T-helper 17 cell (primary cell): ENCODE data around the gene PGA3. TPM values are rescaled to one million over a fixed set of nuclear protein-coding genes. Genes with fewer than 3 reads are reported as not detected.
"Not testable (repeated sequence)": the region's sequence is repeated elsewhere in the genome, so short reads cannot be mapped to it uniquely, and the experiment has no call there.

Source experiments
- ATAC-seq: fragments of 150-1000 bp; cut with Tn5 transposase; 2 replicates; pipeline ENCODE4 v1.10.0; 2021; ENCODE audit warnings: mild to moderate bottlenecking, moderate library complexity
- DNase-seq, 3 donors: peaks; one replicate each; pipeline versions ENCODE4 v3.0.0 to v3.0.0-alpha.2; 2020 to 2021
- H3K9me3 ChIP-seq: one replicate; pipeline ENCODE4 v1.7.0; 2013; ENCODE audit warnings: low read length, mild to moderate bottlenecking; ENCODE audit not compliant: control insufficient read depth, poor library complexity, severe bottlenecking
- H3K27ac Mint-ChIP-seq: one replicate; pipeline ENCODE4 v1.8.0; 2022; ENCODE audit warnings: mild to moderate bottlenecking, moderate library complexity, mixed read lengths
- H3K27me3 Mint-ChIP-seq: one replicate; pipeline ENCODE4 v1.8.0; 2022; ENCODE audit warnings: mixed read lengths
- H3K36me3 Mint-ChIP-seq: one replicate; pipeline ENCODE4 v1.8.0; 2022; ENCODE audit warnings: low read depth, mixed read lengths
- H3K4me1 Mint-ChIP-seq: one replicate; pipeline ENCODE4 v1.8.0; 2022; ENCODE audit warnings: mild to moderate bottlenecking, mixed read lengths
- H3K4me3 Mint-ChIP-seq: one replicate; pipeline ENCODE4 v1.8.0; 2022; ENCODE audit warnings: mild to moderate bottlenecking, moderate library complexity, mixed read lengths
- total RNA-seq, 4 donors: library from RNA in 2 of 4; stranded (reverse) in 2 of 4; gene quantifications; one replicate each; pipeline ENCODE4 v1.2.3 and lab custom pipeline; 2022 to 2026

Gene PGA3
- total RNA-seq, 2 donors from 2014 or later, result not detected

- no peak for DNase-seq
- H3K4me3 Mint-ChIP-seq, result peak overlapping the region; percentile 52
Measured at GRCh38 chr11:61163714-61164605, 39.4 kb upstream of the PGA3 start.

DNA sequence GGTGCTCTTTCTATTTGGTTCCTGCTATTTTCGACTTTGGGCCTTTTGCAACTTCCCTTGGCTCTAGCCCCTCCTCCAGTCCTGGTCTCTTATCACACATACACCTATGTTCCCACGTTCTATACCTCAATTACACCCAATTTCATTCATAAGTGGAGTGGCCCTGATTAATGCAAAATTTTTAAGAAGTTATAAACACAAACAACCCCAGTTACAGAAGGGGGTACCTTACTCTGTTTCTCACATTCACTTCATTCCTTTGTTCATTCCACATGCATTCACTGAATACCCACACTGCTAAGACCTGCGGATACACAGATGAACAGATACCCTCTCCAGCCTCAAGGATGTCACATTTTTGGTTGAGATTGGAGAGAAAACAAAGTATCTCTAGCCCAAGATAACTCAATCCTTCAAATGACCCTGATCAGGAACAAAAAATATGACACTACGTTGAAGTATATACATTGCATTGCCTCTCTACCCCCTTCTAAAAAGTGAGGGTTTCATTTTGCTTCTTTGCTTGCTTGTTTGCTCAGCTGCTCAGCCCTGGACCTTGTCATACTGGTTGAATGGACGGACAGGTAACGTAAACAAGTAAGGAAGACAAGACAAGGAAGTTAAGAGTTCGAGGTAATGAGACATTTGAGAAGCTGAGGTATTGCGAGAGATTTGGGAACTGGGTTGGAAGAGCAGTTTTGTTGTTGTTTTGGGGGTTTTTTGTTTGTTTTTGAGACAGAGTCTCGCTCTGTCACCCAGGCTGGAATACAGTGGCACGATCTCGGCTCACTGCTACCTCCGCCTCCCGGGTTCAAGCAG lies 38.5 kb upstream of the PGA3 start:
- Mint-ChIP-seq H3K4me1 (peaks cover 19% of the 10 kb centered on the region), H3K27me3 (no peaks in the 10 kb centered on the region), H3K27ac (peak overlapping the region; percentile 39), H3K4me3 (peak overlapping the region; percentile 52), H3K36me3 (no peaks in the 10 kb centered on the region)
- H3K9me3 ChIP-seq, result no peaks in the 10 kb centered on the region
- ATAC-seq (no peak), DNase-seq (no peak)

More at GRCh38 chr11:61163714-61164605, 39.4 kb upstream of the PGA3 start:
- no peak for ATAC-seq
- H3K27ac Mint-ChIP-seq, result peak overlapping the region; percentile 39
- peaks cover 20% of the 10 kb centered on the region for H3K4me1 Mint-ChIP-seq
- no peaks in the 10 kb centered on the region for H3K27me3 Mint-ChIP-seq
- no peaks in the 10 kb centered on the region for H3K36me3 Mint-ChIP-seq
- H3K9me3 ChIP-seq, result no peaks in the 10 kb centered on the region

GRCh38 chr11:61165785-61166184 lies 37.5 kb upstream of the PGA3 start:
- not testable (repeated sequence) for DNase-seq, ATAC-seq, H3K4me3 Mint-ChIP-seq, H3K27me3 Mint-ChIP-seq, H3K9me3 ChIP-seq, H3K36me3 Mint-ChIP-seq
- Mint-ChIP-seq H3K4me1 (peaks cover 13% of the 10 kb centered on the region), H3K27ac (peak overlapping the region; percentile 19)

GRCh38 chr11:61166331-61166730 lies 37.0 kb upstream of the PGA3 start:
- not testable (repeated sequence) for H3K9me3 ChIP-seq, H3K36me3 Mint-ChIP-seq, H3K27ac Mint-ChIP-seq, DNase-seq, H3K4me3 Mint-ChIP-seq, ATAC-seq, H3K27me3 Mint-ChIP-seq
- H3K4me1 Mint-ChIP-seq, result peaks cover 12% of the 10 kb centered on the region

GRCh38 chr11:61168042-61168688 lies 35.1 kb upstream of the PGA3 start:
- Mint-ChIP-seq H3K4me3 (no peak overlapping the region), H3K4me1 (peaks cover 17% of the 10 kb centered on the region), H3K27me3 (no peaks in the 10 kb centered on the region), H3K27ac (no peak overlapping the region), H3K36me3 (no peaks in the 10 kb centered on the region)
- no peaks in the 10 kb centered on the region for H3K9me3 ChIP-seq
- DNase-seq (no peak), ATAC-seq (no peak)

GRCh38 chr11:61168800-61169199 lies 34.5 kb upstream of the PGA3 start:
- DNase-seq, result no peak
- no peak for ATAC-seq

DNA sequence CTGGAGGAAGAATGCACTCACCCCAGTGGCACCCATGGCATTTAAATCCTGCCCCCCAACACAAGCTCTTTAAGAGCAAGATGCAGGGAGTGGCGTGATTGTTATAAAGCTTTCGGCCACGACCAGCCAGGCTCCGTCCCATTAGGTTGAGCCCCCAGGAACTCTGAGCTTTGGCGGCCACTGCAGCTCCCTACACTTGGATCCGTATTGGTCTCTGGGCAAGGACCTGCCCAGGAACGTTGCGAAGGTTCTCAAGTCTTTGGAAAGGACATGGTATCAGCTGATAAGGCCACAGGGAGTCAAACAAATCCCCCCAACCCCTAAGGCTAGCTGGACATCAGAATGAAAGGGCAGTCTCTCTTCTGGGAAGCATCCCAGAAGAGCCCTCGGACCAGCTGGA lies 32.7 kb upstream of the PGA3 start:
- H3K4me1 Mint-ChIP-seq, result peaks cover 18% of the 10 kb centered on the region
- no peaks in the 10 kb centered on the region for H3K36me3 Mint-ChIP-seq
- no peaks in the 10 kb centered on the region for H3K9me3 ChIP-seq
- DNase-seq (no peak), ATAC-seq (no peak)
- H3K27ac Mint-ChIP-seq, result no peak overlapping the region
- H3K4me3 Mint-ChIP-seq, result no peak overlapping the region
- H3K27me3 Mint-ChIP-seq, result peaks cover 9% of the 10 kb centered on the region

More at GRCh38 chr11:61168800-61169199, 34.5 kb upstream of the PGA3 start:
- Mint-ChIP-seq H3K27ac (no peak overlapping the region), H3K4me1 (peaks cover 17% of the 10 kb centered on the region), H3K36me3 (no peaks in the 10 kb centered on the region), H3K27me3 (no peaks in the 10 kb centered on the region), H3K4me3 (no peak overlapping the region)
- H3K9me3 ChIP-seq, result no peaks in the 10 kb centered on the region

DNA sequence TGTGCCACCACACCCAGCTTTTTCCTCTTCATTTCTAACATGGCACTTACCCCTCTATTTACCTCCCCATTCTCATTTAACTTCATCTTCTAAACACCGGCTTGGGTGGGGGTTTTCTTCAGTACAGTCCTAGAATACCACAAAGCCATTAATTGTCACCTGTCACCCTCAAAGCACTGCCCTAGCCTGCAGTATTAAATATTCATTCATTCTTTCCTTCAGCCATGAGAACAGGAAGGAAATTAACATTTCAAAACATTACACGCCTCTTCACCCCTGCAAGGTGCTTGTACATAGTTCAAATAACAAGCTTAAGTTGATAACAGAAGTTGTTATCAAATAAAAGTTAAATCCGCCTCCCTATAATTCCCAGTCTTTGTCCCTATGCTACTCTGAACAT lies 31.4 kb upstream of the PGA3 start:
- Mint-ChIP-seq H3K4me1 (peaks cover 18% of the 10 kb centered on the region), H3K27ac (no peak overlapping the region), H3K36me3 (no peaks in the 10 kb centered on the region), H3K4me3 (no peak overlapping the region), H3K27me3 (peaks cover 19% of the 10 kb centered on the region)
- no peaks in the 10 kb centered on the region for H3K9me3 ChIP-seq
- DNase-seq (no peak), ATAC-seq (peak; percentile 40)

GRCh38 chr11:61172356-61172755 lies 31.0 kb upstream of the PGA3 start:
- H3K4me3 Mint-ChIP-seq, result no peak overlapping the region
- DNase-seq, result no peak
- peaks cover 18% of the 10 kb centered on the region for H3K4me1 Mint-ChIP-seq
- no peaks in the 10 kb centered on the region for H3K9me3 ChIP-seq
- no peak for ATAC-seq
- peaks cover 19% of the 10 kb centered on the region for H3K27me3 Mint-ChIP-seq
- H3K36me3 Mint-ChIP-seq, result no peaks in the 10 kb centered on the region
- H3K27ac Mint-ChIP-seq, result no peak overlapping the region

- peaks cover 19% of the 10 kb centered on the region for H3K27me3 Mint-ChIP-seq
- H3K4me1 Mint-ChIP-seq, result peaks cover 18% of the 10 kb centered on the region
Measured at GRCh38 chr11:61172888-61173287, 30.4 kb upstream of the PGA3 start.

GRCh38 chr11:61173456-61173855 lies 29.9 kb upstream of the PGA3 start:
- Mint-ChIP-seq H3K4me3 (no peak overlapping the region), H3K4me1 (peaks cover 15% of the 10 kb centered on the region)
- no peak for DNase-seq

More at GRCh38 chr11:61172888-61173287, 30.4 kb upstream of the PGA3 start:
- no peak overlapping the region for H3K27ac Mint-ChIP-seq
- DNase-seq, result no peak
- no peaks in the 10 kb centered on the region for H3K36me3 Mint-ChIP-seq
- ATAC-seq, result no peak
- no peak overlapping the region for H3K4me3 Mint-ChIP-seq
- no peaks in the 10 kb centered on the region for H3K9me3 ChIP-seq

GRCh38 chr11:61174273-61174672 lies 29.0 kb upstream of the PGA3 start:
- H3K4me3 Mint-ChIP-seq, result no peak overlapping the region
- H3K27ac Mint-ChIP-seq, result no peak overlapping the region
- H3K9me3 ChIP-seq, result no peaks in the 10 kb centered on the region
- ATAC-seq (no peak), DNase-seq (no peak)
- no peaks in the 10 kb centered on the region for H3K36me3 Mint-ChIP-seq
- H3K4me1 Mint-ChIP-seq, result peaks cover 15% of the 10 kb centered on the region
- peaks cover 19% of the 10 kb centered on the region for H3K27me3 Mint-ChIP-seq

More at GRCh38 chr11:61173456-61173855, 29.9 kb upstream of the PGA3 start:
- no peak for ATAC-seq
- H3K9me3 ChIP-seq, result no peaks in the 10 kb centered on the region
- Mint-ChIP-seq H3K27me3 (peaks cover 19% of the 10 kb centered on the region), H3K36me3 (no peaks in the 10 kb centered on the region), H3K27ac (no peak overlapping the region)

DNA sequence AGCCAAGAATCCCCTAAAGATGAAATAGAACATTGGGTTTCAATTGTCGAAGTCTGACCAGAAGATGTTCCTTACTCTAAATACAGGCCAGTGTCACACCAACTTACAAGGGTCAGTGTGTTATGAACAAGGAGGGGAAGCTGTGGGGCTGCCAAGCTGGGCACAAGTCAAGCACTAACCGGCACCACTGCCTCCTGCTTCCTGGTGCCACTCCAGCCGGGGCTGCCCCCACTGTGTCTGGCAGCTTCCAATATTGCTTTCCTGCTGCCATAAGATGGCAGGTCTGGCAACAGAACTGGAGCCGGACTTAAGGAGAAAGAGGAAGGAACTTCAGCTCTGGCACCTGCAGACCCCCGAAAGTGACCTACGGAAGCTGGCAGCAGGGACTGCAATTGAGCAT lies 28.4 kb upstream of the PGA3 start:
- DNase-seq (no peak), ATAC-seq (no peak)
- Mint-ChIP-seq H3K27me3 (peaks cover 19% of the 10 kb centered on the region), H3K27ac (no peak overlapping the region), H3K4me3 (no peak overlapping the region), H3K36me3 (no peaks in the 10 kb centered on the region), H3K4me1 (peaks cover 17% of the 10 kb centered on the region)
- no peaks in the 10 kb centered on the region for H3K9me3 ChIP-seq
